ENCODE data around the gene NEURL1. TPM values are rescaled to one million over a fixed set of nuclear protein-coding genes. Genes with fewer than 3 reads are reported as not detected.
"Not testable (repeated sequence)": the region's sequence is repeated elsewhere in the genome, so short reads cannot be mapped to it uniquely, and the experiment has no call there.

Gene NEURL1
- total RNA-seq, 1 donor from 2014 or later = 12.0 TPM

- no peaks in the 10 kb centered on the region for H3K9me3 ChIP-seq (ENCODE audit: control insufficient read depth in 3 of 3, low read length in 3 of 3)
- no peak overlapping the region for H3K9ac ChIP-seq (ENCODE audit: low read depth in 1 of 3, low read length in 3 of 3)
- no peak overlapping the region for H3K27ac ChIP-seq (ENCODE audit: low read depth, low read length)
- H3K4me1 ChIP-seq (ENCODE audit: control insufficient read depth in 3 of 3, insufficient read depth in 3 of 3, low read length in 3 of 3) = peaks cover 17 to 30% (median 26%) of the 10 kb centered on the region in 3 donors
- no peak overlapping the region for H3K4me3 ChIP-seq (ENCODE audit: low read length in 3 of 3)
- H3K27me3 ChIP-seq (ENCODE audit: control insufficient read depth in 3 of 3, insufficient read depth in 3 of 3, low read length in 3 of 3) = no peaks in the 10 kb centered on the region
- H3K36me3 ChIP-seq (ENCODE audit: control insufficient read depth in 3 of 3, insufficient read depth in 3 of 3, low read length in 3 of 3) = peaks cover 9 to 28% (median 20%) of the 10 kb centered on the region in 3 donors
Observed at GRCh38 chr10:103600956-103601569, 107.6 kb downstream of the NEURL1 start.

- Histone ChIP-seq H3K9ac (ENCODE audit: low read depth in 1 of 3, low read length in 3 of 3) (no peak overlapping the region), H3K4me1 (ENCODE audit: control insufficient read depth in 3 of 3, insufficient read depth in 3 of 3, low read length in 3 of 3) (peaks cover 12 to 23% (median 18%) of the 10 kb centered on the region in 3 donors), H3K9me3 (ENCODE audit: control insufficient read depth in 3 of 3, low read length in 3 of 3) (no peaks in the 10 kb centered on the region), H3K27me3 (ENCODE audit: control insufficient read depth in 3 of 3, insufficient read depth in 3 of 3, low read length in 3 of 3) (no peaks in the 10 kb centered on the region), H3K36me3 (ENCODE audit: control insufficient read depth in 3 of 3, insufficient read depth in 3 of 3, low read length in 3 of 3) (peaks cover 9 to 28% (median 20%) of the 10 kb centered on the region in 3 donors), H3K27ac (ENCODE audit: low read depth, low read length) (no peak overlapping the region), H3K4me3 (ENCODE audit: low read length in 3 of 3) (no peak overlapping the region)
Observed at GRCh38 chr10:103602028-103602851, 108.7 kb downstream of the NEURL1 start.

- H3K4me3 ChIP-seq (ENCODE audit: low read length in 3 of 3) = no peak overlapping the region
- H3K9ac ChIP-seq (ENCODE audit: low read depth in 1 of 3, low read length in 3 of 3) = no peak overlapping the region
- H3K4me1 ChIP-seq (ENCODE audit: control insufficient read depth in 3 of 3, insufficient read depth in 3 of 3, low read length in 3 of 3) = peaks cover 9 to 17% (median 12%) of the 10 kb centered on the region in 3 donors
- H3K27ac ChIP-seq (ENCODE audit: low read depth, low read length) = no peak overlapping the region
- no peaks in the 10 kb centered on the region for H3K9me3 ChIP-seq (ENCODE audit: control insufficient read depth in 3 of 3, low read length in 3 of 3)
- H3K36me3 ChIP-seq (ENCODE audit: control insufficient read depth in 3 of 3, insufficient read depth in 3 of 3, low read length in 3 of 3) = peaks cover 9 to 28% (median 20%) of the 10 kb centered on the region in 3 donors
- H3K27me3 ChIP-seq (ENCODE audit: control insufficient read depth in 3 of 3, insufficient read depth in 3 of 3, low read length in 3 of 3) = no peaks in the 10 kb centered on the region
Observed at GRCh38 chr10:103602852-103603155, 109.3 kb downstream of the NEURL1 start.

GRCh38 chr10:103603382-103603781 is 109.9 kb downstream of the NEURL1 start:
- Histone ChIP-seq H3K4me3 (ENCODE audit: low read length in 3 of 3) (no peak overlapping the region), H3K4me1 (ENCODE audit: control insufficient read depth in 3 of 3, insufficient read depth in 3 of 3, low read length in 3 of 3) (peaks cover 8 to 12% (median 9%) of the 10 kb centered on the region in 3 donors), H3K27ac (ENCODE audit: low read depth, low read length) (no peak overlapping the region), H3K9me3 (ENCODE audit: control insufficient read depth in 3 of 3, low read length in 3 of 3) (no peaks in the 10 kb centered on the region), H3K36me3 (ENCODE audit: control insufficient read depth in 3 of 3, insufficient read depth in 3 of 3, low read length in 3 of 3) (peaks cover 9 to 28% (median 20%) of the 10 kb centered on the region in 3 donors), H3K27me3 (ENCODE audit: control insufficient read depth in 3 of 3, insufficient read depth in 3 of 3, low read length in 3 of 3) (no peaks in the 10 kb centered on the region), H3K9ac (ENCODE audit: low read depth in 1 of 3, low read length in 3 of 3) (no peak overlapping the region)

GRCh38 chr10:103605359-103606096 is 112.0 kb downstream of the NEURL1 start:
- Histone ChIP-seq H3K27ac (ENCODE audit: low read depth, low read length) (no peak overlapping the region), H3K9ac (ENCODE audit: low read depth in 1 of 3, low read length in 3 of 3) (no peak overlapping the region)

GRCh38 chr10:103606097-103606438 is 112.6 kb downstream of the NEURL1 start:
- not testable (repeated sequence) for H3K27me3 ChIP-seq (ENCODE audit: control insufficient read depth in 3 of 3, insufficient read depth in 3 of 3, low read length in 3 of 3); H3K9ac ChIP-seq (ENCODE audit: low read depth in 1 of 3, low read length in 3 of 3); H3K4me3 ChIP-seq (ENCODE audit: low read length in 3 of 3); H3K27ac ChIP-seq (ENCODE audit: low read depth, low read length); H3K9me3 ChIP-seq (ENCODE audit: control insufficient read depth in 3 of 3, low read length in 3 of 3)
- peaks cover 10 to 24% (median 17%) of the 10 kb centered on the region in 3 donors for H3K4me1 ChIP-seq (ENCODE audit: control insufficient read depth in 3 of 3, insufficient read depth in 3 of 3, low read length in 3 of 3)
- peaks cover 23 to 35% (median 35%) of the 10 kb centered on the region in 3 donors for H3K36me3 ChIP-seq (ENCODE audit: control insufficient read depth in 3 of 3, insufficient read depth in 3 of 3, low read length in 3 of 3)

More at GRCh38 chr10:103605359-103606096, 112.0 kb downstream of the NEURL1 start:
- H3K9me3 ChIP-seq (ENCODE audit: control insufficient read depth in 3 of 3, low read length in 3 of 3) = no peaks in the 10 kb centered on the region
- no peak overlapping the region for H3K4me3 ChIP-seq (ENCODE audit: low read length in 3 of 3)
- peaks cover 5 to 18% (median 12%) of the 10 kb centered on the region in 3 donors for H3K4me1 ChIP-seq (ENCODE audit: control insufficient read depth in 3 of 3, insufficient read depth in 3 of 3, low read length in 3 of 3)
- H3K27me3 ChIP-seq (ENCODE audit: control insufficient read depth in 3 of 3, insufficient read depth in 3 of 3, low read length in 3 of 3) = no peaks in the 10 kb centered on the region
- H3K36me3 ChIP-seq (ENCODE audit: control insufficient read depth in 3 of 3, insufficient read depth in 3 of 3, low read length in 3 of 3) = peaks cover 23 to 36% (median 32%) of the 10 kb centered on the region in 3 donors

GRCh38 chr10:103607051-103607450 is 113.5 kb downstream of the NEURL1 start:
- not testable (repeated sequence) for H3K9me3 ChIP-seq (ENCODE audit: control insufficient read depth in 3 of 3, low read length in 3 of 3); H3K27ac ChIP-seq (ENCODE audit: low read depth, low read length); H3K27me3 ChIP-seq (ENCODE audit: control insufficient read depth in 3 of 3, insufficient read depth in 3 of 3, low read length in 3 of 3); H3K4me3 ChIP-seq (ENCODE audit: low read length in 3 of 3); H3K9ac ChIP-seq (ENCODE audit: low read depth in 1 of 3, low read length in 3 of 3)
- Histone ChIP-seq H3K4me1 (ENCODE audit: control insufficient read depth in 3 of 3, insufficient read depth in 3 of 3, low read length in 3 of 3) (peaks cover 20 to 33% (median 26%) of the 10 kb centered on the region in 3 donors), H3K36me3 (ENCODE audit: control insufficient read depth in 3 of 3, insufficient read depth in 3 of 3, low read length in 3 of 3) (peaks cover 21 to 32% (median 30%) of the 10 kb centered on the region in 3 donors)

- H3K9ac ChIP-seq (ENCODE audit: low read depth in 1 of 3, low read length in 3 of 3); H3K9me3 ChIP-seq (ENCODE audit: control insufficient read depth in 3 of 3, low read length in 3 of 3); H3K4me3 ChIP-seq (ENCODE audit: low read length in 3 of 3); H3K27me3 ChIP-seq (ENCODE audit: control insufficient read depth in 3 of 3, insufficient read depth in 3 of 3, low read length in 3 of 3); H3K27ac ChIP-seq (ENCODE audit: low read depth, low read length): not testable (repeated sequence)
- peaks cover 30 to 43% (median 36%) of the 10 kb centered on the region in 3 donors for H3K4me1 ChIP-seq (ENCODE audit: control insufficient read depth in 3 of 3, insufficient read depth in 3 of 3, low read length in 3 of 3)
- peaks cover 27 to 30% (median 28%) of the 10 kb centered on the region in 3 donors for H3K36me3 ChIP-seq (ENCODE audit: control insufficient read depth in 3 of 3, insufficient read depth in 3 of 3, low read length in 3 of 3)
Observed at GRCh38 chr10:103608056-103608455, 114.6 kb downstream of the NEURL1 start.

GRCh38 chr10:103609231-103610082 is 116.0 kb downstream of the NEURL1 start:
- Histone ChIP-seq H3K27ac (ENCODE audit: low read depth, low read length) (no peak overlapping the region), H3K27me3 (ENCODE audit: control insufficient read depth in 3 of 3, insufficient read depth in 3 of 3, low read length in 3 of 3) (no peaks in the 10 kb centered on the region), H3K4me1 (ENCODE audit: control insufficient read depth in 3 of 3, insufficient read depth in 3 of 3, low read length in 3 of 3) (peaks cover 44 to 57% (median 50%) of the 10 kb centered on the region in 3 donors), H3K4me3 (ENCODE audit: low read length in 3 of 3) (no peak overlapping the region), H3K9me3 (ENCODE audit: control insufficient read depth in 3 of 3, low read length in 3 of 3) (no peaks in the 10 kb centered on the region), H3K9ac (ENCODE audit: low read depth in 1 of 3, low read length in 3 of 3) (no peak overlapping the region), H3K36me3 (ENCODE audit: control insufficient read depth in 3 of 3, insufficient read depth in 3 of 3, low read length in 3 of 3) (peaks cover 23 to 34% (median 29%) of the 10 kb centered on the region in 3 donors)

Measured in skeletal muscle tissue (tissue), 4 donors.